ENCODE measurements around the gene RHOT2.

Gene RHOT2

DNA sequence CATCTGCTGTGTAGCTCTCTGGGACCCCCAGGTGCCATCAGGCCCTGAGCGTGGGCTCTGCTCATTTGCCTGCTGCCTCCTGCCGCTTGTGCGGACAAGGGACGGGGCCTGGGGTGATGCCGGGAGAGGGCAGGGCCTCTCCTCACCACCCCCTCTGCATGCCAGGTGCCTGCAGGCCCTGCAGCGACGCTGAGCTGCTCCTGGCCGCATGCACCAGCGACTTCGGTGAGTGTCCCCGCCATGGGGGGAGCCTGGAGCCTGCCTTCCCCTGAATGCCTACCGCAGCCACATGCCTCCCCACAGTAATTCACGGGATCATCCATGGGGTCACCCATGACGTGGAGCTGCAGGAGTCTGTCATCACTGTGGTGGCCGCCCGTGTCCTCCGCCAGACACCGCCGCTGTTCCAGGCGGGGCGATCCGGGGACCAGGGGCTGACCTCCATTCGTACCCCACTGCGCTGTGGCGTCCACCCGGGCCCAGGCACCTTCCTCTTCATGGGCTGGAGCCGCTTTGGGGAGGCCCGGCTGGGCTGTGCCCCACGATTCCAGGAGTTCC is 48.9 kb downstream of the RHOT2 start:
- DNase-seq, result no peak

DNA sequence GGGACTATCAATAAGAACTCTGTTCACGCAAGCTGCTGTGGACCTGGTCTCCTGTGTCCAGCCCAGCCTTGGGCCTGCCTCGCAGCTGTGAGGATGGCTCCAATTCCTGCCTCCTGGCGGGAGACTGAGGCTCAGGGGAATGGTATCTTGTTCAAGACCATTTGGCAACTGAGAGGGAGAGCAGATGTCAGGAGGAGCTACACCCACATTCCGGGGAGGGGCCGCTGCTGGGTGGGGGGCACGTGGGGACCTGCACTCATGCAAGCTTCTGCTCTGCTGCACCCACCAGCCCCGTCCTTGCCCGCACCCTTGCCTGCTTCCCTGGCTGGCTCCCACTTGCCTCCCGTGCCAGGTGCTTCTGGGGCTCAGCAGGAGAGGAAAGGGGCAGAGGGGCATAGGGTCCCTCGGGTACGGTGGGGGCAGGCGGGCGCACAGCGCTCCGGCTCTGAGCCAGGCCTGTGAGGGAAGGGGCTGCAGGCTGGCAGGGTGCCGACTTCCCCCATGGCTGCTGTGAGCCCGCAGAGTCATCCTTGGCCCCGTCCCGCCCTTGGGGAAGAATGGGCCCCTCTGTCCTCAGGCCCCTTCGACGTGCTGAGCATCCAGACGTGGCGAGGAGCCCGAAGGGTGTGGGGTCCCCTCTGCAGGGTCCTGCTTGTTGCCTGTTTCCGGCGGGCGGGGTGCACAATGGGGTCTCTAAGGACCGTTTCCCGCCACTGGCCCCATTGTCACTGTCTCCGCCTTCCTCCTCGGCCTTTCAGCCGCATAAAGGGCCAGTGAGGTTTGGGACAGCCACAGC is 49.7 kb downstream of the RHOT2 start:
- DNase-seq, result no peak

DNA sequence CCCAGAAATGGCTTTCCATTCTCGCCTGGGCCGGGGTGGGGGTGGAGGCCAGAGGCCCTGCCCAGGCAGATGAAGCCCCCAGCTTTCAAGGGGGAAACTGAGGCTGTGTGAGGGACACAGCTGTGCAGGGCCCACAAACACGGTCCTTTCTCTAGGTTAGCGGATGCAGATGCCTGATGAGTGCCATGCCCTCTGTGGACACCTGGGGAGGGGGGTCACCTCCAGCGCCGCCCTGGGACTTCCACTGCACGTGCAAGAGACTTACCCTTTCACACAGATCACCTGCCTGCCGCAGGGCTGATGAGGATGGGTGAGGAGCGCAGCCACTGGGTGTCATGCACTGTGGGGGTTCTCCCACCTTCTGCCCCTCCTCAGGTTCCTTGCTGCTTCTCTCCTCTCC is 50.5 kb downstream of the RHOT2 start:
- DNase-seq, result no peak

DNA sequence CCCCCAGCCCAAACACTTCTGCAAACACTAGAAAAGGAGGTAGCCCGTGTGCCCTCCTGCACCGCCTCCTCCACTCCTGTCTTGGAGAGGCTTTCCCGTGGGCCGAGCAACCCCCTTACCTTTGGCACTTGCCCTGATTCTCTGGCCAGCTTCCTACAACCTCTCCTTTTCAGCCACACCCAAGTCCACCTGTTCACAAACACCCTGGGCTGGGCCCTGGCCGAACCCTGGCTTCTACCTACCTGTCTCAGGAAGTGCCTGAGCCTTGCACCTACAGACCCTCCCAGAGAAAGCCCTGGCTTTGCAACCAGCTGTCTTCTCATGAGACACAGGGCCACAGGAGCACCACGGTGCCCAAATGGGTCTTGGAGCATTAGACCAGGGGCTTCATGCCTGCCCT is 51.0 kb downstream of the RHOT2 start:
- DNase-seq, result no peak

DNA sequence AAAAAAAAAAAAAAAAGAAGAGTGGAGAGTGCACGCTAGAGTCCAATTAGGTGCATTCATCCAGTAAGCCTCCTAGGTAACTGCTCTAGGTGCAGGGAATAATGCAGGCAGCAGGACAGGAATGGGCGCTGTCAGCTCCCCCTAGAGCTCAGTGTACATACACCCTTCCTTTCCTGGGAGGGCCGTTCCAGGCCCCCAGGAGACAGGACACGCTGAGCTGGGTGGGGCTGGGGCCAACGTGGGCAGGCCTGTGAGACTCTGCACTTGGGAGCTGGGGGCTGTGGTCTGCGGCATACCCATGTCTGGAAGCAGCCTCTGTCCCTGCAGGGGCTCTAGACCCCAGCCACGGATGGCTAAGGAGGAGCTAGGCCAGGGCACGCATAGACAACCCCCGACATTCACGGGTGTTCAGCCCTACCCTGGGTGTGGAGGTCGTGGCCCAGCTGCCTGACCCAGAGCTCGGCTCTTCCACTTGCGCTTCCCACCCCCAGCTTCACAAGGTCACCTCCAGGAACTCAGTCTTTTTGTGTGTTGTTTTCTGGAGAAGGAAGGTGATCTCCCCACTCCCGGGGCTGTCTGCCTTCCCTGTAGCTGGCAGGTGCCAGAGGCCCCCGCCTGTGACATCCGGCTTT is 52.0 kb downstream of the RHOT2 start:
- DNase-seq, result no peak

DNA sequence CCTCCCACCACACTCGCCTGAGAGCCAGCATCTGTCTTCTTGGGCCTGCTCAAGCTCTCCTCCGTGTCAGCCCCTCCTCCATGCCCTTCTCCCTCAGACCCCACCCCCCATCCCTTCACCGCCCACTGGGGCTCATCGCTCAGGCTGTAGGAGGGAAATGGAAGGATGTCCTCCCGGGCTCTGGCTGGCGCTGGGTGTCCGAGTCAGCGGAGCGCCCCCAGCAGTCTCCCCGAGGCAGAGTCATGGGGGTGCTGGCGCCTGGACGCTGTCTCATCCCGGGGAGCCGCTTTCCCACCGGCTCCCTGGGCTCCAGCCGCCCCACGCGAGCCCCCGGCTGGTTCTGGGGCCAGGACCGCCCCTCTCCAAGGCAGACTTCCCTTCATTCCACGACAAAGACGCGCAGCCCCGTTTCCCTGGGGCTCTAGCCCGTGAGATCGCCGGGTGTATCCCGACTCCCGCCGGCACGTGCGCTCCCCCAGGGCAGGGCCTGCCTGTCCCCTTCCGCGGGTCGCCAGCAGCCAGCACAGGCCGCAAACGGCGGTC is 52.6 kb downstream of the RHOT2 start:
- peak; percentile 70 for DNase-seq

DNA sequence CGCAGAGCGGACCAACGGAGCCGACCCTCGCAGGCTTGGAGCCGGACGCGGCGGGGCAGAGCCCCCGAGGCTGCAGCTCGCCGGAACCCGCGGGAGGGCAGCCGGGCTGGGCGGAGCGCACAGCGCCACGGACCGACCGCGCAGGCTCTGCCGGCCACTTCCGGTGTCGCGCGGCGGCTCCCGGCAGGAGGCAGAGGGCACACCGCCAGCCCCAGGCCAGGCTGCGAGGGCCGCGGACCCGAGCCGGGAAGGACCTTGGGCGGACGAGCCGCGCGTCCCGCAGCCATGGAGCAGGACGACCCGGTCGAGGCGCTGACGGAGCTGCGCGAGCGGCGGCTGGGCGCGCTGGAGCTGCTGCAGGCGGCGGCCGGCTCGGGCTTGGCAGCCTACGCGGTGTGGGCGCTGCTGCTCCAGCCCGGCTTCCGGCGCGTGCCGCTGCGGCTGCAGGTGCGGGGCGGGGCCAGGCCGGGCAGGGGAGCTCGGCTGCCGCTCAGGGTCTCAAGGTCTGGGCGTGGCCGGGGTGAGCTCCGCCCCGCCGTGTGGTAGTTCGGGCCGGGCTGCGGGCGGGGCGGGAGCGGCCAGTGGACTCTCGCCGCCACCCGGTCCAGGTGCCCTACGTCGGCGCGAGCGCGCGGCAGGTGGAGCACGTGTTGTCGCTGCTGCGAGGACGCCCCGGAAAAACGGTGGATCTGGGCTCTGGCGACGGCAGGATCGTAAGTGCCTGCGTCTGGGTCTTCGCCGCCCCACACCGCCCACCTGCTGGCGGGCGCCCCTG is 53.2 kb downstream of the RHOT2 start, which contains the start of gene ANTKMT:
ANTKMT (plus strand) TSS at position 157 of the 775 bp plus-strand sequence; CDS start at position 286, 129 bp downstream.
- peak; percentile 90 for DNase-seq

DNA sequence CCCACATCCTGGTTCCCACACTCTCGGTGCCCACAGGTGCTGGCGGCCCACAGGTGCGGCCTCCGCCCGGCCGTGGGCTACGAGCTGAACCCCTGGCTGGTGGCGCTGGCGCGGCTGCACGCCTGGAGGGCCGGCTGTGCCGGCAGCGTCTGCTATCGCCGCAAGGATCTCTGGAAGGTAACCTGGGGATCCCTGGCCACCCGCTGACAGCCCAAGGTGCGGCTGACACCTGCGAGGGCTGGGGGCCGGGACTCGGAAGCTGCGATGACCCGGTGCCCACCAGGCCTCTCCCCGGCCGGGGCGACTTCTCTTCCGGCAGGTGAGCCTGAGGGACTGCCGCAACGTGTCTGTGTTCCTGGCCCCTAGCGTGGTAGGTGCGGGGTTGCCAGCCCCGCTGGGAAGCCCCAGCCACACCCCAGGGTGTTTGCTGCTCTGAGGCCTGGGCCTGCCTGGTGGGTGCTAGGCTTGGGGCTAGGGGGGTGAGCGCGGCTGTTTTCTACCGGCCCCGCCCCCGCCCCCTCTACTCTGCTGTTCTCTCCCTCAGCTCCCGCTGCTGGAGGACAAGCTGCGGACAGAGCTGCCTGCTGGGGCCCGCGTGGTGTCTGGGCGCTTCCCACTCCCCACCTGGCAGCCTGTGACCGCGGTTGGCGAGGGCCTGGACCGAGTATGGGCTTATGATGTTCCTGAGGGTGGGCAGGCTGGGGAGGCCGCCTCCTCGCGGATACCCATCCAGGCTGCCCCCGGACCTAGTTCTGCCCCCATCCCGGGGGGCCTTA is 54.0 kb downstream of the RHOT2 start:
- DNase-seq, result no peak

DNA sequence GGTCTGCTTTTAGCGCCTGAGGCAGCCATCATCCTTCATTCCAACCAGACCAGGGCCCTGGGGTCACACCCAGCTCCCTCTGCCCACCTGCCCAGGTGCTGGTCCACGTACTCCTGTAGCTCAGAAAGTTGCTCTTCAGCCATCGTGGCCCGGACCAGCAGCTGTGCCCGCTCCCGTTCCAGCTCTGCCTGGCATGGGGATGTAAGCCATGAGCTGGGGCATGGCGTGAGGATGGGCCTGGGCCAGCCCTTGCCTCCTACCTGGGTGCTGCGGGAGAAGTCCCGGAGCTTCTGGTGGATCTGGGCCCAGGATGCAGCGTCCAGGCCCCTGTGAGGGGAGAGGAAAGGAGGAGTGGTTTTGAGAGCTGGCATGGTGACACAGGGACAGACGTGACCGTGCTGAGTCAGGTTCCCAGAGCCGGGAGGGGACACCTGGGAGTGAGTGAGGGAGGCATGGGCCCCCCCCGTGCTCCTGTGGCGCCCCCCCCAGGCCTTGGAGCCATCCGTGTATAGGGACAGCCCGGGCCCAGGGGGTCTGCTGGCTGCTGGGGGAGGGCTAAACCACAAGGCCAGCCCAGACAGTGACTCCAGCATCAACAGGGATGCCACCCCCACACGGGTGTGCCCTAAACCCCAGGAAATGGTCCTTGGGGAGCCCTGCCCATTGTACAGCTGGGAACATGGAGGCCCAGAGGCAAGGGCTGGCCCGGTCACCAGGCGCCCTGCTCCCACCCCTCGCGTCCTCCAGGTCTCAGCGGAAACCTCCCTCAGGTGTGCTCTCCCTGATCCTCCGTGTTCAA is 55.1 kb downstream of the RHOT2 start:
- DNase-seq, result no peak

DNA sequence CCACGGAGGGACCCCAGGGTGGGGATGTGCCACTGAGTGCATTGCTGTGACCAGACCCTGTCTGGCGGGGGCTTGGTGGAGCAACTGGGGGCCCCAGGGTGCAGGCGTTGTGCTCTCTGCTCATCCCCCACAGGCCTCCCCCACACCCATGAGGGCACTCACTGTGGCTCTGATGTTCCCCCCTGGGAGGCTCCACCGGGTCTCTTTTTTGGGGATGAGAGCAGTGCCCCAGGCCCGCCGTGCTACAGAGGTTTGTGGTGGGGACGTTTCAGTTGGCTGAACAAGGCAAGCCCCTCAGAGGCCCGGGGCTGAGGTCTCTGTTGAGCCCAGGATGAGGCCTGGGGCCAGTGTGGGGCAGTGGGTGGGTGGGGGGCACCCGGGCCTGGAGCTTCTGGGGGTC is 55.8 kb downstream of the RHOT2 start:
- DNase-seq, result no peak

All from activated effector memory CD4-positive, alpha-beta T cell treated with anti-CD3 and anti-CD28 coated beads, Interleukin-2, amount 50 U/mL, for 16 hours (primary cell).